ENCODE results near the gene SH3BP4.

Gene SH3BP4

GRCh38 chr2:235041918-235042575 lies 90.2 kb downstream of the SH3BP4 start:
- Histone ChIP-seq H3K27ac (ENCODE audit: low read length) (no peak overlapping the region), H3K4me1 (ENCODE audit: low read length) (no peaks in the 10 kb centered on the region), H4K20me1 (ENCODE audit: insufficient read depth, low read length) (no peaks in the 10 kb centered on the region), H3K9ac (ENCODE audit: low read length) (no peak overlapping the region), H2AFZ (ENCODE audit: low read depth, low read length) (no peak overlapping the region), H3K9me3 (ENCODE audit: insufficient read depth, low read length) (no peaks in the 10 kb centered on the region), H3K27me3 (ENCODE audit: low read depth, low read length) (no peaks in the 10 kb centered on the region), H3K4me2 (ENCODE audit: low read length) (no peak overlapping the region), H3K36me3 (replicated peaks; ENCODE audit: low read depth, low read length) (no peaks in the 10 kb centered on the region), H3K4me3 (ENCODE audit: low read length) (no peak overlapping the region), H3K79me2 (ENCODE audit: low read length) (no peaks in the 10 kb centered on the region)
- TF ChIP-seq EZH2phosphoT487 (IDR thresholded peaks at IDR 0.05; ENCODE audit: low read depth), result no peak
- TF ChIP-seq, protein P1, sequence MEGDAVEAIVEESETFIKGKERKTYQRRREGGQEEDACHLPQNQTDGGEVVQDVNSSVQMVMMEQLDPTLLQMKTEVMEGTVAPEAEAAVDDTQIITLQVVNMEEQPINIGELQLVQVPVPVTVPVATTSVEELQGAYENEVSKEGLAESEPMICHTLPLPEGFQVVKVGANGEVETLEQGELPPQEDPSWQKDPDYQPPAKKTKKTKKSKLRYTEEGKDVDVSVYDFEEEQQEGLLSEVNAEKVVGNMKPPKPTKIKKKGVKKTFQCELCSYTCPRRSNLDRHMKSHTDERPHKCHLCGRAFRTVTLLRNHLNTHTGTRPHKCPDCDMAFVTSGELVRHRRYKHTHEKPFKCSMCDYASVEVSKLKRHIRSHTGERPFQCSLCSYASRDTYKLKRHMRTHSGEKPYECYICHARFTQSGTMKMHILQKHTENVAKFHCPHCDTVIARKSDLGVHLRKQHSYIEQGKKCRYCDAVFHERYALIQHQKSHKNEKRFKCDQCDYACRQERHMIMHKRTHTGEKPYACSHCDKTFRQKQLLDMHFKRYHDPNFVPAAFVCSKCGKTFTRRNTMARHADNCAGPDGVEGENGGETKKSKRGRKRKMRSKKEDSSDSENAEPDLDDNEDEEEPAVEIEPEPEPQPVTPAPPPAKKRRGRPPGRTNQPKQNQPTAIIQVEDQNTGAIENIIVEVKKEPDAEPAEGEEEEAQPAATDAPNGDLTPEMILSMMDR (IDR thresholded peaks at IDR 0.05; ENCODE audit: low read depth, low read length), result no peak

GRCh38 chr2:235042576-235043515 lies 91.0 kb downstream of the SH3BP4 start:
- no peaks in the 10 kb centered on the region for H3K9me3 ChIP-seq (ENCODE audit: insufficient read depth, low read length)
- no peak overlapping the region for H2AFZ ChIP-seq (ENCODE audit: low read depth, low read length)
- H3K9ac ChIP-seq (ENCODE audit: low read length), result no peak overlapping the region
- H3K4me1 ChIP-seq (ENCODE audit: low read length), result no peaks in the 10 kb centered on the region
- H3K4me2 ChIP-seq (ENCODE audit: low read length), result no peak overlapping the region
- no peaks in the 10 kb centered on the region for H3K79me2 ChIP-seq (ENCODE audit: low read length)
- H3K36me3 ChIP-seq (replicated peaks; ENCODE audit: low read depth, low read length), result no peaks in the 10 kb centered on the region
- TF ChIP-seq, protein P1 (IDR thresholded peaks at IDR 0.05; ENCODE audit: low read depth, low read length), result no peak
- no peak for TF ChIP-seq EZH2phosphoT487 (IDR thresholded peaks at IDR 0.05; ENCODE audit: low read depth)
- no peaks in the 10 kb centered on the region for H3K27me3 ChIP-seq (ENCODE audit: low read depth, low read length)
- H3K4me3 ChIP-seq (ENCODE audit: low read length), result no peak overlapping the region
- no peak overlapping the region for H3K27ac ChIP-seq (ENCODE audit: low read length)
- H4K20me1 ChIP-seq (ENCODE audit: insufficient read depth, low read length), result no peaks in the 10 kb centered on the region

DNA sequence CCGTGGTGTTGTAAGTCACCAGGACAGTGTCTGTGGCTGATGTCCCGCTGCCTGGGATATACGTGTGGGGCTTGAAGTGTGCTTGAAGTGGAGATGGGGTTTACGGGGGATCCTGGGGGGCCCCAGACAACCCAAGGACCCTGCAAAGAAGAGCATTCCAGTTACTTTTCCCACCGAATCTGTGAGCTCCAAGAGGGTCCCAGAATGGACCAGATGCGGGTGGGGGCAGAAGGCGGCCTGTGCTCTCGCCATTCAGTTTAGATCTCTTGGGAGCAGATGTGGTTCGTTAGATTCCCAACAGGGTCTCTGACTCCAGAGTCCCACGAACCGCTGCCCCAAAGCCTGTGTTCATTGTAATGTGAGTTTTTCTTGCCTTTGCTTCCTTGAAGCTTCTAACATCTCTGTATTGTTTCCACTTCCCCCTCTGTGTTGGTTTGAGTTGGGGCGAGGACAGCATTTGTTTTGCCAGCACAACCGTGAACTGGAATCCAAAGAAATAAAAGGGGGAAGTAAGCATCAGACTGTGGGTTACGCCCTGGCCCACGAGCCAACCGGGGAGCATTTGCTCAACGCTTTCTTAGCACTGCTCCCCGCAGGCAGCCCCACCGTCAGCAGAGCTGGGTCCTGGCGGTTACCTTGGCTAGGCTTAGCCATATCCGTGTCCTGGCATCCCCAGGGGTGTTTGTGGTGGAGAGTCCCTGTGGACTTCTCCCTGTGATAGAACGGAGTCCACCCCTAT lies 92.1 kb downstream of the SH3BP4 start:
- no peaks in the 10 kb centered on the region for H4K20me1 ChIP-seq (ENCODE audit: insufficient read depth, low read length)
- H3K4me1 ChIP-seq (ENCODE audit: low read length), result no peaks in the 10 kb centered on the region
- H3K36me3 ChIP-seq (replicated peaks; ENCODE audit: low read depth, low read length), result no peaks in the 10 kb centered on the region
- H3K27ac ChIP-seq (ENCODE audit: low read length), result no peak overlapping the region
- TF ChIP-seq, protein P1 (IDR thresholded peaks at IDR 0.05; ENCODE audit: low read depth, low read length), result no peak
- no peak for TF ChIP-seq EZH2phosphoT487 (IDR thresholded peaks at IDR 0.05; ENCODE audit: low read depth)
- H3K9me3 ChIP-seq (ENCODE audit: insufficient read depth, low read length), result no peaks in the 10 kb centered on the region
- no peak overlapping the region for H2AFZ ChIP-seq (ENCODE audit: low read depth, low read length)
- no peaks in the 10 kb centered on the region for H3K27me3 ChIP-seq (ENCODE audit: low read depth, low read length)
- H3K79me2 ChIP-seq (ENCODE audit: low read length), result no peaks in the 10 kb centered on the region
- no peak overlapping the region for H3K4me3 ChIP-seq (ENCODE audit: low read length)
- no peak overlapping the region for H3K9ac ChIP-seq (ENCODE audit: low read length)
- H3K4me2 ChIP-seq (ENCODE audit: low read length), result no peak overlapping the region
